GM21786 (cell line): ENCODE results near the gene TFF2.

Experiments used
- ATAC-seq: cut with Tn5 transposase; IDR thresholded peaks from one replicate; pipeline ENCODE4 v1.9.1; 2021; ENCODE audit not compliant: unreplicated experiment

TFF2 gene

DNA sequence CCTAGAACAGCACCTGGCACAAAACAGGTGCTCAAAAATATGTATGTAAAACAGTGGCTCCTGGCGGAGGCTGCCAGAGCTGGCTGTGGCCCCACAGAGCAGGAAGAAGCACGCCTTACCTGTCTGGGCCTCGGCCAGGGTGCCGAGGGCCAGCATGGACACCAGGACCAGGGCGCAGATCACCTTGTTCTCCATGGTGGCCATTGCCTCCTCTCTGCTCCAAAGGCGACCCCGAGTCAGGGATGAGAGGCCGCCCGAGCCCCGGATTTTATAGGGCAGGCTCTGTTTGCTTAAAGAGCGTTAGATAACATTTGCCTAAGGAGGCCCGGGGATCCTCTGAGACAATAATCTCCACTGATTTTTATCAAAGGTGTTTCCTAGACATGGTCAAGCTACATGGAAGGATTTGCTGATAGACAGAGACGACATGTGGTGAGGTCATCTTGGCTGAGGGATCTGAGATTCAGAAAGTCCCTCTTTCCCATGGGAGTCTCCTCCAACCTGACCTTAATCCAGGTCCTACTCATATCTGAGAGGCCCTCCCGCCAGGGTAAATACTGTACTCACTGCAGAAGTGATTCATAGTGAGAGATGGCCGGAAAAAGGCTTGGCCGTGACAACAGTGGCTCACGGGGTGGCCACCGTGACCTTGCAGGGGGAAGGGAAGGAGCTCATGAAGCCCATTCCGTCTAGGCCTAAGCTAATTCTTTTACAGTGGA lies 15.7 kb upstream of the TFF2 start, which contains the start of gene TFF1:
Gene TFF1, minus strand, starts transcription at position 244 of the 719 bp plus-strand sequence. Its CDS starts 40 bp downstream, at position 204.
- ATAC-seq, result no peak

DNA sequence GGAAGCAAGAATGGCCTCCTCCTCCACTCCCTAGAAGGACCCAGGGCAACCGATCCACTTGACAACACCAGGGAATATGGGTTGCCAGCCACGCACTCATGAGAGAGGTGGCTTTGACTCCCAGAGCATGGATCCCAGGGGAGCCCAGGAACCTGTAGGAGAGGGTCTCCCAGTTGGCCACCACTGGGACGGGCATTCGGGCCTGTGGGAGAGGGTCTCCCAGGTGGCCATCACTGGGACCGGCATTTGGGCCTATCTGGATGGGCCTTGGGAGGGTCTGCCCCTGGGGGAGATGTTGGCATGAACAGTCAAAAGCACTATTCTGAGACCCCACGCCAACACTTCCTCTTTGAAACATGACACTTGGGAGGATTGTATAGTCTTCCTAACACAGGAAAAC lies 15.0 kb upstream of the TFF2 start:
- no peak for ATAC-seq

DNA sequence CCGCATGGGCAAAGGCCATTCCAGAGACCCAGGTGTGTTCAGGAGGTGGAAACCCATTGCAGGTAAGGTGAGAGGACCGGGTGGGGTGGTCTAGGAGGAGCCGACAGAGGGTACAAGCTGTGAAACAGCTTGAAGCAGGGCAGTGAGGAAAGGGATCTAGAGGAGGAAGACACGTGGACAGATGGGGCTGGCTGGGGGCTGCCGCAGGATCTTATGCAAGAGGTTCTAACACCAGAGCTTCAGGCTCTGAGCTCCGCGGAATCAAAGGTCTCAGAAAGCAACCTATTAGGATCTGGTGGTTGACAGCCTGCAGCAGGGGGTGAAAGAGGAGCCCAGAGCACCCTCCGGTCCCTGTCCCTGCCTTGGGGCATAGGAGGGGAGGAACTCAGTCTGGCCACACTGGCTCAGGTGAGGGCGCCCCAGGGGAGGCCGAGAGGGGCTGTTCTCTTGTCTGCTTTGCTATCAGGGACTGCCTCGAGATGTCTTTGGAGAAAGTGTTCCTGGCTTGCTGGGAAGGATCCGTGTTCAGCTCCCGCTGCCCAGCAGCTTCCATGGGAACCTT lies 13.6 kb upstream of the TFF2 start:
- ATAC-seq, result no peak

DNA sequence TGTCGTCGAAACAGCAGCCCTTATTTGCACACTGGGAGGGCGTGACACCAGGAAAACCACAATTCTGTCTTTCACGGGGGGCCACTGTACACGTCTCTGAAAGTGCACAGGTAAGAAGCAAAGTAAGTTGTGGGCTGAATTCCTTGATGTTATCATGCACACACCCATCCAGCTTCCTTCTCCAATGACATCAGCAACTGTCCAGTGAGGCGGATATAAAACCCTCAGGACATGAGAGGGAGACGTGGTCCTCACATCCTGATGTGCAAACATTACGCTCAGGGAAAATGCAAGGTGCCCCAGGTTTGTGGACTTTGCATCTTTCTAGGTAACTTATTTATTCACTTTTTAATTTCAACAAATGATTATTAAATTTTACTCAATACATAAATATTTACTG lies 12.5 kb upstream of the TFF2 start:
- ATAC-seq, result no peak

DNA sequence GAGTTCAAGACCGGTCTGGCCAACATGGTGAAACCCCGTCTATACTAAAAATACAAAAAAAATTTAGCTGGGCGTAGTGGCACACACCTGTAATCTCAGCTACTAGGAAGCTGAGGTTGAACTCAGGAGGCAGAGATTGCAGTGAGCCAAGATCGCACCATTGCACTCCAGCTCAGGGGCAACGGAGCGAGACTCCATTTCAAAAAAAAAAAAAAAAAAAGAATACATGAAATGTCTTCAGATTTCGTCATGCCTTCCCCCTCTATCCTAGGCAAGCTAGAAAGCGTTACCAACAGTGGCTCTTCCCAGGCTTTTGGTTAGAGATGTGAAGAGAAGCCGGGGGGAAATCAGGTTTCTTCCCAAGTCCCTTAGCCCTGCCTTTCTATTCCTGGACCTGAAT lies 11.9 kb upstream of the TFF2 start:
- no peak for ATAC-seq

DNA sequence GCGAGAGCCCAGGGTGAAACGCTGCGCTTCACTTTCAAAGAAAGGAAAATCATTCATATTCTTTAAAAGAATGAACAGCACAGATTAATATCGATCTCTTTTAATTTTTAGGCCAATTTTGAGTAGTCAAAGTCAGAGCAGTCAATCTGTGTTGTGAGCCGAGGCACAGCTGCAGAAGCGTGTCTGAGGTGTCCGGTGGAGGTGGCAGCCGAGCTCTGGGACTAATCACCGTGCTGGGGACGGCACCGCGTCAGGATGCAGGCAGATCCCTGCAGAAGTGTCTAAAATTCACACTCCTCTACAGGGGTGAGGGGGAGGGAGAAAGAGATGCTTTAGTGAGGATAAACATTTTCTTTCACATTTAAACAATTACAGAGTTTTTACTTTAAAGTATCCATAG lies 11.4 kb upstream of the TFF2 start:
- ATAC-seq, result no peak

DNA sequence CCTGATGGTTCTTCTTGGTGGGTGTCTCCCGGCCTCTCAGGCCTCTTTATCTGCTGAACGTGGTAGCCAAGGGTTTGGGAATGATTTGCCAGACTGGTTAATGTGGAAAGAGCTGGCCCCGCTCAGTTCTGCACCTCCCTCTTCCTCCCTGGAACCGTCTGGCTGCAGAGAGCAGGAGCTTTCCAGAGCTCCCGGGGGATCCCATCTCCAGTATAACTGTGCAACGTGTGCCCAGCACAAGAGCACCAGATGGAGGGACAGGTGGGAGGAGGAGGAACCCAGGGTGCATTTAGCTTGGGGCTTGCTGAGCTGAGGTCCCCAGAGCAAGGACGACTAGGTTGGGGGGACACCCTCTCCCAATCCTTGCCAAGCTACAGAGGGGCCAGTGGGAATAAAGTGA lies 10.5 kb upstream of the TFF2 start:
- ATAC-seq, result no peak

DNA sequence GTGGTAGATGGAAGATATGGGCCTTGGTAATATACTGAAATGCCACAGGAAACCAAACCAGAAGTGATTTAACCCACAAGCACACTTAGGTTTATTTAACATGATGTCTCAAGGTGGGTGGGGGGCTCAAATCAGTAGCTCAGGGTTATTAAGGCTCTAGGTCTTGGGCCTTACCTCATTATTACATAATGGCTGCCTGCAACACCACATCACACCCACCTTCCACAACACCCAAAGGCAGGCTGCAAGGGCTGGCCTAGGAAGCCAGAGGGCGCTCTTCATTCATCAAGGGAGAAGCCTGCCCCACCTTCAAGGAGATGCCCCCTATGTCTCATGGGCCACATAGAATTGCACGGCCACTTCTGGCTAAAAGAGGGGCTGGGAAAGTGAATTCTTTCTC lies 9.5 kb upstream of the TFF2 start:
- ATAC-seq, result no peak

DNA sequence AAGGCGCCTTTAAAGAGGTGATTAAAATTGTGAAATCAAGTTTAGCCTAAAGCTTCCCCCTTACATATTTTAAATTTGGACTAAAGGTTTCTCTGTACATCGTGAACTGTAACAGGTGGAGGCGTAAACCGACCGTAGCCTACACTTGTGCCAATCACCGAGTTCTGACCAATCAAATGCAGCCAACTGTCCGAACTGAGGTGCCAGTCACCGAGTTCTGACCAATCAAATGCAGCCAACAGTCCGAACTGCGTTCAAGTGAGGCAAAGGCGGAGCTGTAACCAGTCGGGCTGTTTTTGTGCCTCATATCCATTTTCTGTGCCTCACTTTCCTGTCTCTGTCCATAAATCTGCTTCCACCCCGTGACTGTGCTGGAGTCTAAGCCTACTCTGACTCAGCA lies 8.1 kb upstream of the TFF2 start:
- ATAC-seq, result no peak

DNA sequence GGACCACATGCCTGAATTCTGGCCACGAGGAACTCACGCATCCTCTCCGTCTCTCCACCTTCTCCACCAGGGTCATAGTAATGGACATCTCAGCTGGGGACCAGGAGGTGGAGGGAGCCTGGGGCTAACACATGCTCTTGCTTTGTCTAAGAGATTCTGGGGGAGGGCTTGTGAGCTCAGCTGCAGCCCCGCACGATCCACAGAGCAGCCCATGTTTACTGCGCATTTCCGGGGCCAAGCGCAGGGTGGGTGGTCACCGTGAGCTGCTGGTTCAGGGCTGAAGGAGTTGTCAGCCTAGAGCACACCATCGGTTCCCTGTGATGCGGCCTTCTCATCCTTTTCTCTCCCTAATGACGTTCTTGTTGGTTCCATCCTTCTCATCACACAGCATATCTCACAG lies 7.5 kb upstream of the TFF2 start:
- no peak for ATAC-seq

DNA sequence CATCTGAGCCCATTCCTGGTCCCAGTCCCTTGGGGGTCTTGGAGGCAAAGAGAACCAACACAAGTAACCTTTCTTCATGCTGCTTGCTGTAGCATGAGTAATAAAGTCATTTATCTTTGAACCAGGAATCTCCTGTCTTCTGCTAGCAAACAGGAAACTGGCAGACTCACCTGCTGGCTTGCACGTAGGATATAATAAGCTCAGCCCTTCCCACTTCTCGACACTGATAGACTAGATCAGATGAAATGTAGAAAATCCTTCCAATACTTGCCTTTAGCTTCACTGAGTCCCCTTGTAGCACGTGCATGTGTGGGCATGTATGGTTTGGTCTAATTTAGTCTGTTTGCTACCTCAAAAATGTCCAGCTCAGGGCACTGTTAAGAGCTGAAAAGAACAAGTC lies 6.5 kb upstream of the TFF2 start:
- ATAC-seq, result no peak

DNA sequence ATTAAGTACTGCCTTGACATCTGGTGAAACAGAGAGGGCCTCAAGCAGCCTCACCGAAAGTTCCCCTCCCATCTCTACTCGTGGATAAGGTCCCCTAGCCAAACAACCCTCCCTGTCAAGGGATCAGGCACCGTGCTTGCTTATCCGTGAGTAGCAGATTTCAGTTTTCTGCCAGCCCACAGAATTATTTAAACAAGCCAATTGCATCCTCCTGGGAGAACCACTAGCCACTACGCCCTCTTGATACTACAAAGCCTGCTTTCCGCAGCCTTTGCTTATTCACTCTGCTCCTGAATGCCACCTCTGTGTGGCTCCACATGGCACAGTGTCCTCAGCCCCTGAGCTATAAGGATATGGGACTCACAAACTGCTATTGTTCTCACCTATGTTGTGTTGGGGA lies 5.9 kb upstream of the TFF2 start:
- ATAC-seq, result no peak

DNA sequence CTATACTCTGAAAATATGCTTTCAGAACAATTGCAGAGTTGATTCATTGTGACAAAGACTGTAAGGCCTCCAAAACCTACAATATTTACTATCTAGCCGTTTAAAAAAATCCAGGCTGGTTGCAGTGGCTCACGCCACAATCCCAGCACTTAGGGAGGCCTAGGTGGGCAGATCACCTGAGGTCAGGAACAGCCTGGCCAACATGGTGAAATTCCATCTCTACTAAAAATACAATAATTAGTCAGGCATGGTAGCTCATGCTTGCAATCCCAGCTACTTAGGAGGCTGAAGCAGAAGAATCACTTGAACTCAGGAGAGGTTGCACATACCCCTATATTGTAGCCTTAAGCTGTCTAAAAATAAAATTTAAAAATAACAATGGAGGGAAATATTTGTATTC lies 5.3 kb upstream of the TFF2 start:
- ATAC-seq, result no peak

DNA sequence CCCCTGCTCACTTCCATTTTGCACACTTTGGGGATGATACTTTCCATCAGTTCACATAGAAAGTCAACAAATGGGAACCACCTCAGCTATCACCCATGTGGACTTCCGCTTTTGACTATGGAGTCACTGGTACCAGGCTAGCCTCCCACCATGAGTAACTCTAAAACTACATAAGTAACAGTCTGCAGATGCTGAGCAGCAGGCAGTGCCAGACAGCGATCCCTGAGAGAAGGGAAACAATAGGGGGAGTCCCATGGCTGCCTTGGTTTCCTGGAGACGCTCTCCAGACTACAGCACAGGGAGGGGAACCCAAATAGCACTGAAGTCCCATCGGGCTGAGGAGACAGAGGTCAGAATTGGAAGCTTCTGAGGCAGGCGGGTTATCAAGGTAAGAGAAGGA lies 2.8 kb upstream of the TFF2 start:
- no peak for ATAC-seq

DNA sequence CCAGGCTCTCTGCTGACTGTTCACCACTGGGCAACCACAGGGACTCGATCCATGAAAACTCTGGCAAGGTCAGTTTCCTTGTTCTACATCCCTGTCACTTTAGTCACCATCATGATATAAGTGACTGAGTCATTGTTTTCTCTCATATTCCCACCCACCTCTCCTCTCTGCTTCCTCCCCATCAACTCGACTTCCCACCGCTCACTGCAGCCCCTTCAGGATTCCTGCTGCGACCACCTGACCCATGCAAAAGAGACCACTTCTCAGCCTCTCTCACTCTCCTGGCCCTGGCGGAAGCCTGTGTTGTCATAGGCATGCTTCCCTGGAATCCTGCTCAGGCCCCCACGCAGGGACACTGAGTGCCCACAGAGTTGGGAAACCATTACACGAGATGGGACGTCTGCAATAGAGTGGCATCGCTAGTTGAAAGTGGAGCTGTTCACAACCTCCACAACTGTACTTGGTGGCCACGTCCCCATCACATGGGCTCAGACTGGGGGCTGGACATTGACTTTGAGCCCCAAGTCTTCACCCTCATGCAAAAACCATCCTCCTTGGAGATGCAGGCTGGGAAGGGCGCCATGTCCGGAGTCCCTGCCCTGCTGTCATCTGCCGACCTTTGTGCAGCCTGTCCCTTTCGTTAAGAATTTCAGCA lies 1.8 kb upstream of the TFF2 start:
- no peak for ATAC-seq

DNA sequence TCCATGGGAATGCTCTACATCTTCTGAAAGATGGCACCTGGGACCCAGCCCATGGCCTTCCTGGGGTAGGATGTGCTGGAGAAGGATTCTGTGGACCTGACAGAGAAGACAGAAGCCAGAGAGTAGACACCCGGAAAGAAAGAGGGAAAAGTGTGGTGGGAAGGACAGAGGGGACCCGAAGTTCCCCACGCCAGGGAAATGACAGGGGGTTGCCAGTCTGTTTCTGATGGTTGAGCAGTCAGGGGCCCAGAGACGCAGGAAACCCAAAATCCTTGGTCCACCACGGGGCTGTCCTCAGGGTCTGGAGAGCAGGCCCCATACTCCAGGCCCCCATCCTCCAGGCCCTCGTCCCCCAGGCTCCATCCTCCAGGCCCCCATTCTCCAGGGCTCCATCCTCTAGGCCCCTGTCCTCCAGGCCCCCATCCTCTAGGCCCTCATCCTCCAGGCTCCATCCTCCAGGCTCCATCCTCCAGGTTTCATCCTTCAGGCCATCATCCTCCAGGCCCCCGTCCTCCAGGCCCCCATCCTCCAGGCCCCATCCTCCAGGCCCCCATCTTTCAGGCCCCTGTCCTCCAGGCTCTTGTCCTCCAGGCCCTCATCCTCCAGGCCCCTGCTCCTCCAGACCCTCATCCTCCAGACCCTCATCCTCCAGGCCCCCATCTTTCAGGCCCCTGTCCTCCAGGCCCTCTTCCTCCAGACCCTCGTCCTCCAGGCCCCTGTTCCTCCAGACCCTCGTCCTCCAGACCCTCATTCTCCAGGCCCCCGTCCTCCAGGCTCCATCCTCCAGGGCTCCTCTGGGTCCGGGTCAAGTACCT lies 1.0 kb upstream of the TFF2 start:
- ATAC-seq, result no peak

DNA sequence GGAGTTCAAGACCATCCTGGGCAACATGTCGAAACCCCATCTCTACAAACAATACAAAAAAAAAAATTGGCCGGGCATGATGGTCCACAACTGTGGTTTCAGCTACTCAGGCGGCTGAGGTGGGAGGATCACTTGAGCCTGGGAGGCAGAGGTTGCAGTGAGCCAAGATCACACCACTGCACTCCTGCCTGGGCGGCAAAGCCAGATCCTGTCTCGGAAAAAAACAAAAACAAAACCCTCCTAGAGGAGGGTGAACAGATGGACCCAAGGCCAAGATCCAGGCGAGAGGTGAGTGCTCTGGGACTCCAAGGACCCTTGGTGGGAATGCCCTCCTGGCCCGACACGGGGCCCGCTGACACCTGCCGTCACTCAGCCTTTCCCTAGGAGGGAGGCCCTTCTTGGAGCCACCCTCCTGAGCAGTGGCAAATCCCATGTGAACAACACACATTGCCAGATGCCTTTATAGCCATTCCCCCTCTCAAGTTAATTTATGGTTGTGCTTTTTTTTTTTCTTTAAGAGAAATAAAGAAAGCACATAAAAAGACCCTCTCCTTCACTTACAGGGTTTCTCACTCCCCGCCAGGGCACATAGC lies 380 bp downstream of the TFF2 start:
- no peak for ATAC-seq

DNA sequence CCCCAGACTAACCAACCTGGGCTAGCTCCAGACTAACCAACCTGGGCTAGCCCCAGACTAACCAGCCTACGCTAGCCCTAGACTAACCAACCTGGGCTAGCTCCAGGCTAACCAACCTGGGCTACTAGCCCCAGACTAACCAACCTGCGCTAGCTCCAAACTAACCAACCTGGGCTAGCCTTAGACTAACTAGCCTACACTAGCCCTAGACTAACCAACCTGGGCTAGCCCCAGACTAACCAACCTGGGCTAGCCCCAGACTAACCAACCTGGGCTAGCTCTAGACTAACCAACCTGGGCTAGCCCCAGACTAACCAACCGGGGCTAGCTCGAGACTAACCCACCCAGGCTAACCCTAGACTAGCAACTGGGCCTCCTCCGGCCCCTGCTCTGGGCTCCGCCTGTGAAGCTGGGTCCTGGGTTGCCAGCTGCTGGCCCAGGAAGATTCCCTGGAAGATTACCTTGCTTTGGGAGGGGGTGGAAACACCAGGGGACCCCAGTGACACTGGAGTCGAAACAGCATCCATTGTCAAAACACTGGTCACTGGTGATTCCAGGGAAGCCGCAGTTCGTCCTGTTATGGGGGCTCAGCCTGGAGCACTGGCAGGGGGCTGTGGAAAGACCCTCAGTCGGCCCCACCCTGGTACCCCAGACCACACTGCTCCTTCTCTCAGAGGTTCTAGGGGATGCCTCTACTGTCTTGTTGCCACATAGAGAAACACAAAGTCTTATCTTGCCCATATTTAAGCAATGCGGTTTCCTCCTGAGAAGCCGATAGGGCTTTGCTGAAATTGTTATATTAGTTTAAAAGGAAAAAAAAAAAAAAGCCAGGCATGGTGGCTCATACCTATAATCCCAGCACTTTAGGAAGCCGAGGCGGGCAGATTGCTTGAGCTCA lies 1.1 kb downstream of the TFF2 start:
- no peak for ATAC-seq

DNA sequence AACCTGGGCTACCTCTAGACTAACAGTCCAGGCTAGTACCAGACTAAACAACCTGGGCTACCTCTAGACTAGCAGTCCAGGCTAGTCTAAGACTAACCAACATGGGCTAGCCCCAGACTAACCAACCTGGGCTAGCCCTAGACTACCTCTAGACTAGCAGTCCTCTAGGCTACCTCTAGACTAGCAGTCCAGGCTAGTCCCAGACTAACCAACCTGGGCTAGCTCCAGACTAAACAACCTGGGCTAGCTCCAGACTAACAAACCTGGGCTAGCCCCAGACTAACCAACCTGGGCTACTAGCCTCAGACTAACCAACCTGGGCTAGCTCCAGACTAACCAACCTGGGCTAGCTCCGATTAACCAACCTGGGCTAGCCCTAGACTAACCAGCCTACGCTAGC lies 2.0 kb downstream of the TFF2 start:
- ATAC-seq, result no peak

DNA sequence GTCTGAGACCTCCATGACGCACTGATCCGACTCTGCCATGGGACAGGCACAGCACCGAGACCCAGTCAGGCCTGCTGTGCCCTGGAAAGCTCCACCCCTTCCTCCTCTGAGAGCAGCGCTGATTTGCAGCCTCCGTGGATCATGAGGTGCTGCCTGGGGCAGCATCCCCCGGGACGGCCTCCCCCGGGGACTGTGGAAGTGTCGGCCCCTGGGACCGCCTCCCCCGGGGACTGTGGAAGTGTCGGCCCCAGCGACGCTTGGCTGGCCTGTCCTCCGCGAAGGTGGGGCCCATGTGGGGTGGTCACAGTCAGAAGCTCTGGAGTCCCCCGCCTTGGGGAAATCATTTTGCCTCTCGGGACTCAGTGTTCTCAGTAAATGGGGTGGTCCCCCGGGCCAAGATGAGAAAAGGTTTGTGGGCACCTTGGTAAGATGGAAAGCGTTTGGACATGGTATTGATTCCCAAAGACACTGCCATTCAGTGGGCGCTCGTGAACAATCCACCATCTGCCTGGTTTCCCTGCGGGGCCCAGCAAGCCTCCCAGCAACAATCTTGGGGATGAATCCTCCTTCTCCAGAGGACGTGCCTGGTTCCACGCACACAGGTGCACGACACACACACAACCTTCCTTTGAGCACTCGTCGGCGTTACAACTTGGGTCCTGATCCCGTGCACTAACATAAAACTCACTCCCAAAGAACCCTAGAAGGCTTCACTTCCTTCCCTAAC lies 3.0 kb downstream of the TFF2 start:
- ATAC-seq, result no peak
